Measurements from ENCODE around the gene EFNA5.

DNA sequence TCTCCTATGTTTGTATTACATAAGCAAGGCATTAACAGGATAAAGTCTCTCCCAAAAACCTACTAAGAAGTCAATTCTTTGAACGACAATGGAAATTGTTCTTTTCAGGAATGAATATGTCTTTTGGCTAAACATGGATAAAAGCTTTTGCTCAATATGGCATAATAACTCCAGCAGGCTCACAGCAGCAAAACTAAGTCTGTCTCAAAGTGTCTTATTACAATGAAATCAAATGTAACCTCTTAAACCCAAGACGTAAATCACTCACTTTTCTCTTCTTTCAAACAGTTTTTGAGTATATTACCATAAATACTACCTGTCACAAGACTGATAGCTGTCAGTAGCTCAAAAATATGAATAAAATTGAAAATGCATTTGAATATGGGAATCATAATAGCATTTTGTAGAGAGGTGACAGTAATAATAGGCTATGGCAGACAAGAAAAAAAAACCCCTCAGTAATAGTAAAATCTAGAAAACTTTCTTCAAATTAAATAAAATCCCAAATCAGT lies 41.7 kb upstream of the EFNA5 start:
- no peak for TF ChIP-seq ZNF843 (tag by site-specific recombination; IDR thresholded peaks at IDR 0.05)
- TF ChIP-seq, protein P1, sequence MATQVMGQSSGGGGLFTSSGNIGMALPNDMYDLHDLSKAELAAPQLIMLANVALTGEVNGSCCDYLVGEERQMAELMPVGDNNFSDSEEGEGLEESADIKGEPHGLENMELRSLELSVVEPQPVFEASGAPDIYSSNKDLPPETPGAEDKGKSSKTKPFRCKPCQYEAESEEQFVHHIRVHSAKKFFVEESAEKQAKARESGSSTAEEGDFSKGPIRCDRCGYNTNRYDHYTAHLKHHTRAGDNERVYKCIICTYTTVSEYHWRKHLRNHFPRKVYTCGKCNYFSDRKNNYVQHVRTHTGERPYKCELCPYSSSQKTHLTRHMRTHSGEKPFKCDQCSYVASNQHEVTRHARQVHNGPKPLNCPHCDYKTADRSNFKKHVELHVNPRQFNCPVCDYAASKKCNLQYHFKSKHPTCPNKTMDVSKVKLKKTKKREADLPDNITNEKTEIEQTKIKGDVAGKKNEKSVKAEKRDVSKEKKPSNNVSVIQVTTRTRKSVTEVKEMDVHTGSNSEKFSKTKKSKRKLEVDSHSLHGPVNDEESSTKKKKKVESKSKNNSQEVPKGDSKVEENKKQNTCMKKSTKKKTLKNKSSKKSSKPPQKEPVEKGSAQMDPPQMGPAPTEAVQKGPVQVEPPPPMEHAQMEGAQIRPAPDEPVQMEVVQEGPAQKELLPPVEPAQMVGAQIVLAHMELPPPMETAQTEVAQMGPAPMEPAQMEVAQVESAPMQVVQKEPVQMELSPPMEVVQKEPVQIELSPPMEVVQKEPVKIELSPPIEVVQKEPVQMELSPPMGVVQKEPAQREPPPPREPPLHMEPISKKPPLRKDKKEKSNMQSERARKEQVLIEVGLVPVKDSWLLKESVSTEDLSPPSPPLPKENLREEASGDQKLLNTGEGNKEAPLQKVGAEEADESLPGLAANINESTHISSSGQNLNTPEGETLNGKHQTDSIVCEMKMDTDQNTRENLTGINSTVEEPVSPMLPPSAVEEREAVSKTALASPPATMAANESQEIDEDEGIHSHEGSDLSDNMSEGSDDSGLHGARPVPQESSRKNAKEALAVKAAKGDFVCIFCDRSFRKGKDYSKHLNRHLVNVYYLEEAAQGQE (tag by site-specific recombination; IDR thresholded peaks at IDR 0.05): no peak
- TF ChIP-seq, protein P2, sequence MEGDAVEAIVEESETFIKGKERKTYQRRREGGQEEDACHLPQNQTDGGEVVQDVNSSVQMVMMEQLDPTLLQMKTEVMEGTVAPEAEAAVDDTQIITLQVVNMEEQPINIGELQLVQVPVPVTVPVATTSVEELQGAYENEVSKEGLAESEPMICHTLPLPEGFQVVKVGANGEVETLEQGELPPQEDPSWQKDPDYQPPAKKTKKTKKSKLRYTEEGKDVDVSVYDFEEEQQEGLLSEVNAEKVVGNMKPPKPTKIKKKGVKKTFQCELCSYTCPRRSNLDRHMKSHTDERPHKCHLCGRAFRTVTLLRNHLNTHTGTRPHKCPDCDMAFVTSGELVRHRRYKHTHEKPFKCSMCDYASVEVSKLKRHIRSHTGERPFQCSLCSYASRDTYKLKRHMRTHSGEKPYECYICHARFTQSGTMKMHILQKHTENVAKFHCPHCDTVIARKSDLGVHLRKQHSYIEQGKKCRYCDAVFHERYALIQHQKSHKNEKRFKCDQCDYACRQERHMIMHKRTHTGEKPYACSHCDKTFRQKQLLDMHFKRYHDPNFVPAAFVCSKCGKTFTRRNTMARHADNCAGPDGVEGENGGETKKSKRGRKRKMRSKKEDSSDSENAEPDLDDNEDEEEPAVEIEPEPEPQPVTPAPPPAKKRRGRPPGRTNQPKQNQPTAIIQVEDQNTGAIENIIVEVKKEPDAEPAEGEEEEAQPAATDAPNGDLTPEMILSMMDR (tag by site-specific recombination; IDR thresholded peaks at IDR 0.05): no peak

Data from HEK293 (cell line).